GM12864 (cell line): ENCODE data around the gene LCP2.

Experiments
- DNase-seq: peaks from one replicate; pipeline ENCODE4 v3.0.0-alpha.2; 2011; ENCODE audit warnings: low read depth
- H3K4me3 ChIP-seq: 2 replicates; pipeline ENCODE4 v1.5.1; 2011; ENCODE audit warnings: mild to moderate bottlenecking, low read depth, low read length, control low read depth
- CTCF ChIP-seq: IDR thresholded peaks from 2 replicates; pipeline ENCODE4 v1.5.1; 2011; ENCODE audit warnings: low read depth, mild to moderate bottlenecking, moderate library complexity, low read length, control low read depth, inconsistent platforms; ENCODE audit errors: missing control alignments

Gene LCP2

GRCh38 chr5:170297589-170298462, at the start of gene LCP2:
TSS of gene LCP2 (minus strand) at chr5:170297777. CDS start at chr5:170297611, 166 bp downstream.
- peak within 1 kb of the TSS; percentile 80 for H3K4me3 ChIP-seq
- DNase-seq = no peak

GRCh38 chr5:170347022-170347567, 49.5 kb upstream of the LCP2 start:
- no peak for TF ChIP-seq CTCF
- DNase-seq = no peak
- no peak overlapping the region for H3K4me3 ChIP-seq

More at GRCh38 chr5:170297589-170298462, at the start of gene LCP2:
- no peak for TF ChIP-seq CTCF

GRCh38 chr5:170345971-170346370, 48.4 kb upstream of the LCP2 start:
- no peak for TF ChIP-seq CTCF

GRCh38 chr5:170343177-170343576, 45.6 kb upstream of the LCP2 start:
- no peak for DNase-seq
- TF ChIP-seq CTCF = no peak
- H3K4me3 ChIP-seq = no peak overlapping the region

More at GRCh38 chr5:170345971-170346370, 48.4 kb upstream of the LCP2 start:
- DNase-seq = no peak
- no peak overlapping the region for H3K4me3 ChIP-seq

GRCh38 chr5:170342153-170342725, 44.7 kb upstream of the LCP2 start:
- TF ChIP-seq CTCF = no peak
- DNase-seq = no peak
- H3K4me3 ChIP-seq = no peak overlapping the region

- DNase-seq = no peak
- TF ChIP-seq CTCF = no peak
- no peak overlapping the region for H3K4me3 ChIP-seq
These were observed 44.0 kb upstream of the LCP2 start for GRCh38 chr5:170341545-170341944.

- DNase-seq = no peak
- H3K4me3 ChIP-seq = no peak overlapping the region
- TF ChIP-seq CTCF = no peak
These were observed 42.2 kb upstream of the LCP2 start for GRCh38 chr5:170339780-170340167.
